Left ventricle myocardium inferior (tissue), 1 donor: ENCODE results near the gene ANK3. TPM values are rescaled to one million over a fixed set of nuclear protein-coding genes. Genes with fewer than 3 reads are reported as not detected.

ENCODE experiments used
- DNase-seq: peaks from one replicate; pipeline ENCODE4 v3.0.0-alpha.2; 2020
- H3K27ac ChIP-seq: fragments of 200-600 bp; replicated peaks from 2 replicates; pipeline ENCODE4 v1.8.0; 2021
- H3K27me3 ChIP-seq: fragments of 200-600 bp; 2 replicates; pipeline ENCODE4 v1.8.0; 2021; ENCODE audit warnings: low read depth
- H3K36me3 ChIP-seq: fragments of 200-600 bp; 2 replicates; pipeline ENCODE4 v1.8.0; 2021
- H3K4me1 ChIP-seq: fragments of 200-600 bp; 2 replicates; pipeline ENCODE4 v1.8.0; 2021
- H3K4me3 ChIP-seq: fragments of 200-600 bp; 2 replicates; pipeline ENCODE4 v1.8.0; 2021; ENCODE audit warnings: mild to moderate bottlenecking, moderate library complexity
- H3K9me3 ChIP-seq: fragments of 200-600 bp; replicated peaks from 2 replicates; pipeline ENCODE4 v1.8.0; 2021
- CTCF ChIP-seq: fragments of 200-600 bp; IDR thresholded peaks from 2 replicates; pipeline ENCODE4 v1.8.0; 2021; ENCODE audit warnings: antibody characterized with exemption, mild to moderate bottlenecking, borderline replicate concordance
- intact Hi-C: fragments of 100-400 bp; cut with micrococcal nuclease; formaldehyde crosslinking; loops from one replicate; pipeline ENCODE4 v1.11.0; 2022
- total RNA-seq: library from RNA; stranded (reverse); fragmentation: NEBNext Ultra II Directional; extraction: Animal tissue kit (Norgen Biotek cat#: 25700); gene quantifications from one replicate; pipeline ENCODE4 v1.2.1, GENCODE V29; 2021
- donor health status: DM: no; HTN: yes; CAD: no; lungs with severe emphysema.

The ANK3 gene
- total RNA-seq, 1 donor from 2014 or later: 179 TPM

- no peak for TF ChIP-seq CTCF
- no peak overlapping the region for H3K4me3 ChIP-seq
Measured at GRCh38 chr10:60101821-60102220, 287.9 kb downstream of the ANK3 start.

GRCh38 chr10:60099998-60100747 is 289.5 kb downstream of the ANK3 start:
- Histone ChIP-seq H3K4me1 (no peaks in the 10 kb centered on the region), H3K4me3 (no peak overlapping the region), H3K27me3 (no peaks in the 10 kb centered on the region), H3K27ac (no peak overlapping the region), H3K36me3 (peaks cover 17% of the 10 kb centered on the region), H3K9me3 (no peaks in the 10 kb centered on the region)
- DNase-seq: no peak
- intact Hi-C loops: loop anchor here (2.0 to 10.0 kb wide), 3 partner anchors 105 to 555 kb away; no protein-coding TSS in a partner anchor
- TF ChIP-seq CTCF: peak; percentile 72

More at GRCh38 chr10:60101821-60102220, 287.9 kb downstream of the ANK3 start:
- Histone ChIP-seq H3K9me3 (no peaks in the 10 kb centered on the region), H3K36me3 (peaks cover 22% of the 10 kb centered on the region), H3K27me3 (no peaks in the 10 kb centered on the region), H3K4me1 (no peaks in the 10 kb centered on the region), H3K27ac (no peak overlapping the region)
- no peak for DNase-seq
- intact Hi-C loops: loop anchor here (2.0 to 10.0 kb wide), 3 partner anchors 103 to 553 kb away; no protein-coding TSS in a partner anchor

GRCh38 chr10:60098677-60099601 is 290.7 kb downstream of the ANK3 start:
- H3K36me3 ChIP-seq: peaks cover 12% of the 10 kb centered on the region
- no peak overlapping the region for H3K27ac ChIP-seq
- H3K4me3 ChIP-seq: no peak overlapping the region
- DNase-seq: no peak
- intact Hi-C loops: no loop called here
- TF ChIP-seq CTCF: peak; percentile 35
- no peaks in the 10 kb centered on the region for H3K9me3 ChIP-seq
- peaks cover 4% of the 10 kb centered on the region for H3K4me1 ChIP-seq
- no peaks in the 10 kb centered on the region for H3K27me3 ChIP-seq

- no peaks in the 10 kb centered on the region for H3K36me3 ChIP-seq
- peaks cover 7% of the 10 kb centered on the region for H3K4me1 ChIP-seq
- no peak for TF ChIP-seq CTCF
- no peaks in the 10 kb centered on the region for H3K9me3 ChIP-seq
- no peak overlapping the region for H3K27ac ChIP-seq
- H3K4me3 ChIP-seq: no peak overlapping the region
- H3K27me3 ChIP-seq: no peaks in the 10 kb centered on the region
- no peak for DNase-seq
- intact Hi-C loops: no loop called here
Measured at GRCh38 chr10:60096761-60097513, 292.7 kb downstream of the ANK3 start.

- Histone ChIP-seq H3K36me3 (peaks cover 2% of the 10 kb centered on the region), H3K4me3 (no peak overlapping the region), H3K4me1 (peaks cover 7% of the 10 kb centered on the region), H3K27ac (no peak overlapping the region), H3K27me3 (no peaks in the 10 kb centered on the region), H3K9me3 (no peaks in the 10 kb centered on the region)
- TF ChIP-seq CTCF: no peak
- DNase-seq: no peak
- intact Hi-C loops: no loop called here
Measured at GRCh38 chr10:60093317-60093716, 296.4 kb downstream of the ANK3 start.
